Measurements from ENCODE around the gene RAB3C.

RAB3C gene

DNA sequence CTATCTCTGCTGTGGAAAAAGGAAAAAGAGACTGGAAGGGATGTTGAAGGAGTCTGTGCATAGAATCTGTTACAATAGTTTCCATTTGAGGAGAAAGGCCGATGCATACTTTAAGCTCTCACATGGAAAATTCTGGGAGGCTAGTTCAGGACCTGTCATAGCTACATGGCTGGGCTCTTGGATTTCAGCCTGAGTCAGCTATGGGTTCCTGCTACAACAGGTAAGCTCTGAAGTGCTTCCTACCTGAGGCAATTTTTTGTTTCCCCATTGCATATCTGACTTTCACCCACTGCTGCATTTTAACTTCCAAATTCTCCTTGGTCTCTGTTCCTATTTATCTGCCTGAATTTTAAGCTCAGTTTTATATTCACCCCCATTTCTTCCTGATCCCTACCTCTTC lies 310.7 kb downstream of the RAB3C start:
- no peak overlapping the region for H3K4me3 Mint-ChIP-seq
- no peaks in the 10 kb centered on the region for H3K36me3 Mint-ChIP-seq (ENCODE audit: low read depth)
- no peaks in the 10 kb centered on the region for H3K27me3 Mint-ChIP-seq (ENCODE audit: low read depth)
- H3K27ac Mint-ChIP-seq = no peak overlapping the region
- TF ChIP-seq, protein P1, sequence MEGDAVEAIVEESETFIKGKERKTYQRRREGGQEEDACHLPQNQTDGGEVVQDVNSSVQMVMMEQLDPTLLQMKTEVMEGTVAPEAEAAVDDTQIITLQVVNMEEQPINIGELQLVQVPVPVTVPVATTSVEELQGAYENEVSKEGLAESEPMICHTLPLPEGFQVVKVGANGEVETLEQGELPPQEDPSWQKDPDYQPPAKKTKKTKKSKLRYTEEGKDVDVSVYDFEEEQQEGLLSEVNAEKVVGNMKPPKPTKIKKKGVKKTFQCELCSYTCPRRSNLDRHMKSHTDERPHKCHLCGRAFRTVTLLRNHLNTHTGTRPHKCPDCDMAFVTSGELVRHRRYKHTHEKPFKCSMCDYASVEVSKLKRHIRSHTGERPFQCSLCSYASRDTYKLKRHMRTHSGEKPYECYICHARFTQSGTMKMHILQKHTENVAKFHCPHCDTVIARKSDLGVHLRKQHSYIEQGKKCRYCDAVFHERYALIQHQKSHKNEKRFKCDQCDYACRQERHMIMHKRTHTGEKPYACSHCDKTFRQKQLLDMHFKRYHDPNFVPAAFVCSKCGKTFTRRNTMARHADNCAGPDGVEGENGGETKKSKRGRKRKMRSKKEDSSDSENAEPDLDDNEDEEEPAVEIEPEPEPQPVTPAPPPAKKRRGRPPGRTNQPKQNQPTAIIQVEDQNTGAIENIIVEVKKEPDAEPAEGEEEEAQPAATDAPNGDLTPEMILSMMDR (IDR thresholded peaks at IDR 0.05; ENCODE audit: unreplicated experiment in 3 of 3) = no peak
- peaks cover 19% of the 10 kb centered on the region for H3K4me1 Mint-ChIP-seq
- H3K9me3 Mint-ChIP-seq = no peaks in the 10 kb centered on the region

DNA sequence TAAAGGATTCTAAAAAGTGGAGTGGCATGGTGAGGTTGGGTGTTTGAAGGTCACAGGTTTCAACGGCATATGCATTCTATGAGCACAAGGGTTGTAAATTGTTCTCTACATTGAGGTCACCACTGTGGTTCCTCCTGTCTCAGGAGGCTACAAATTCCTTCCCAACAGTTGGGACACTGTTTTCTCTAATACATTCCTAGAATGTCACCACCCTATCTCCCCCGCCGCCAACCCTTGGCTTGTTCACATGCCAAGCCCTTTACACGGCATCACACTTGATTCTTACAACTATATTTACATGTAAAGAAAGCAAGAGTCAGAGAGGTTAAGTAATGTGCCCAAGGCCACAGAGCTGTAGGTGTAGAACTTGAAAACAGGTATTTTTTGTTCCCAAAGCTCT lies 315.1 kb downstream of the RAB3C start:
- TF ChIP-seq, protein P1 (IDR thresholded peaks at IDR 0.05; ENCODE audit: unreplicated experiment in 3 of 3) = no peak
- Mint-ChIP-seq H3K4me3 (no peak overlapping the region), H3K36me3 (ENCODE audit: low read depth) (no peaks in the 10 kb centered on the region), H3K9me3 (no peaks in the 10 kb centered on the region), H3K4me1 (peaks cover 21% of the 10 kb centered on the region), H3K27me3 (ENCODE audit: low read depth) (no peaks in the 10 kb centered on the region), H3K27ac (no peak overlapping the region)

DNA sequence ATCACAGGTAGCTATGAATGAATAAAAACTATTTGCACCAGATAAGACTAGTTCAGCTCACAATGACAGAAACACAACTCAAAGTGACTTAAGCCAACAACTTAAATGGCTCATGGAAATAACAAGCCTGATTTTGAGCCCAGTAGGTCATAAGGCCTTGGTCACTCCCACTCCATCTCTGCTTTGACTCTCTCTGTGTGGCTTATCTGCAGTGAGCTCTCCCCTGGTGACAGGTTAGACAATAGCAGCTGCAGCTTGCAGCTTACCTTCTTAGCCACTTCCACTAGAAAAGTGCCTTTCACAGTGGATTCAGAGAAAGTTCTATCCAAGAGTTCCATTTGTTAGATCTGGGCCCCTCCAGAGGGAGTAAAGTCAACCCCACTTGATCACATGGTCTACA lies 315.7 kb downstream of the RAB3C start:
- Mint-ChIP-seq H3K4me1 (peaks cover 21% of the 10 kb centered on the region), H3K27me3 (ENCODE audit: low read depth) (no peaks in the 10 kb centered on the region), H3K4me3 (no peak overlapping the region), H3K9me3 (no peaks in the 10 kb centered on the region), H3K36me3 (ENCODE audit: low read depth) (no peaks in the 10 kb centered on the region), H3K27ac (no peak overlapping the region)
- TF ChIP-seq, protein P1 (IDR thresholded peaks at IDR 0.05; ENCODE audit: unreplicated experiment in 3 of 3) = no peak

DNA sequence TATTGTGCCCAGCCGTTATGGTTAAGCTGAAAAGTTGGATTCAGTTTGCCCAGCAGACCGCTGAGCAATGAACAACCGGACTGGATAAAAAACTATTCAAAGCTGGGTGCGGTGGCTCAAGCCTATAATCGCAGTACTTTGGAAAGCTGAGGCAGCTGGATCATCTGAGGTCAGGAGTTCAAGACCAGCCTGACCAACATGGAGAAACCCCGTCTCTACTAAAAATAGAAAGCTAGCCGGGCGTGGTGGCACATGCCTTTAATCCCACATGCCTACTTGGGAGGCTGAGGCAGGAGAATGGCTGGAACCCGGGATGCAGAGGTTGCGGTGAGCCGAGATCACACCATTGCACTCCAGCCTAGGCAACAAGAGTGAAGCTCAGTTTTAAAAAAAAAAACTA lies 318.4 kb downstream of the RAB3C start:
- Mint-ChIP-seq H3K9me3 (no peaks in the 10 kb centered on the region), H3K27me3 (ENCODE audit: low read depth) (no peaks in the 10 kb centered on the region)

DNA sequence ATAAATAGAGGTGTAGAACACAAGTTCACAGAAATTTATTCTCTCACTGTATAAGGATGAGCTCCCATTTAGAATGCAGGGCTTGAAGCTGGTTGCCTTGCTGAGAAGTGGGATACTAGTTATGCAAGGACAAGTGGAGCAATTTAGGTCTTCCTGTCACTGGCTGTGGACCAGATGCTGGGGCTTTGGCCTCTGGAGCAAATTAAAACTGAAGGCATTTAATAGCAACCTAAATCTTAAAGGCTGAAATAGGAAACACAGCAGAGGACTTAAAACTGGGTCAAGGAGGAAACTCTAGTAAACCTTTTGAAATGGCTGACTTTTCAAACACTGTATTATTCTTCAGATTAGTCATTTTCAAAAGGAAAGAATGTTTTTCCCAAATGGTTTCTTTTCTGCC lies 319.4 kb downstream of the RAB3C start:
- H3K27me3 Mint-ChIP-seq (ENCODE audit: low read depth) = no peaks in the 10 kb centered on the region
- H3K27ac Mint-ChIP-seq = peak overlapping the region; percentile 38 to 62 (median 61)
- H3K4me3 Mint-ChIP-seq = no peak overlapping the region
- no peaks in the 10 kb centered on the region for H3K9me3 Mint-ChIP-seq
- peaks cover 16% of the 10 kb centered on the region for H3K4me1 Mint-ChIP-seq
- TF ChIP-seq, protein P1 (IDR thresholded peaks at IDR 0.05; ENCODE audit: unreplicated experiment in 3 of 3) = no peak
- H3K36me3 Mint-ChIP-seq (ENCODE audit: low read depth) = no peaks in the 10 kb centered on the region

More for the DNA sequence above, 318.4 kb downstream of the RAB3C start:
- Mint-ChIP-seq H3K27ac (peak overlapping the region in 1 of 3 experiments; percentile 10), H3K4me3 (no peak overlapping the region), H3K4me1 (peaks cover 16% of the 10 kb centered on the region), H3K36me3 (ENCODE audit: low read depth) (no peaks in the 10 kb centered on the region)
- TF ChIP-seq, protein P1 (IDR thresholded peaks at IDR 0.05; ENCODE audit: unreplicated experiment in 3 of 3) = no peak

DNA sequence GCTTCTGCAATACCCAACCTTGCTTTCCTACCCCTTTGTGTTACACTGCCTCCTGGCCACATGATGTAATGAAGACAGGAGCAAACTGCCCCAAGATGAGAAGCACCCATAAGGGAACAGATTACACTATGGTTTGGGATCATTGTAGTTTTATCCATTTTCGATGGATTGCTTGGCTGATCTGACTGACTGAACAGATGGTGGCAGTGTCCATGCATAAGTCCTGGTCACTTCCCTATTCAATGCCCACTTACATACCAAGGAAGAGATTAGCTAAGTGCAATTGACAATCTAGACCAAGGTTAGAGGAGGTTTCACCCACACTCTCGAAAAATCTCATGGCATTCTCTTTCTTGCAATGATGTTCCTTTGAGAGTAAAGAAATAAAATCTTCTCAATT lies 319.9 kb downstream of the RAB3C start:
- TF ChIP-seq, protein P1 (IDR thresholded peaks at IDR 0.05; ENCODE audit: unreplicated experiment in 3 of 3) = no peak
- H3K4me3 Mint-ChIP-seq = no peak overlapping the region
- peaks cover 16% of the 10 kb centered on the region for H3K4me1 Mint-ChIP-seq
- H3K9me3 Mint-ChIP-seq = no peaks in the 10 kb centered on the region
- H3K27ac Mint-ChIP-seq = peak overlapping the region in 2 of 3 experiments; percentile 61 to 62
- no peaks in the 10 kb centered on the region for H3K27me3 Mint-ChIP-seq (ENCODE audit: low read depth)
- H3K36me3 Mint-ChIP-seq (ENCODE audit: low read depth) = no peaks in the 10 kb centered on the region

Measured in nephron (organoid).